IMR-90 (cell line): ENCODE results near the gene CIAO2B.

Experiments used
- BHLHE40 ChIP-seq: fragments of 150-350 bp; IDR thresholded peaks from 2 replicates; pipeline ENCODE4 v1.6.1; 2016; ENCODE audit warnings: mild to moderate bottlenecking, low read depth, low read length
- MAZ ChIP-seq: IDR thresholded peaks from 2 replicates; pipeline ENCODE4 v1.6.1; 2012; ENCODE audit warnings: low read depth, mild to moderate bottlenecking, low read length, improper control_type of control experiment, moderate library complexity, borderline replicate concordance
- POLR2A ChIP-seq: IDR thresholded peaks from 2 replicates; pipeline ENCODE4 v1.6.1; 2012; ENCODE audit warnings: mild to moderate bottlenecking, low read depth, low read length
- RCOR1 ChIP-seq: IDR thresholded peaks from 2 replicates; pipeline ENCODE4 v1.6.1; 2012; ENCODE audit warnings: mild to moderate bottlenecking, low read length, improper control_type of control experiment; ENCODE audit not compliant: insufficient replicate concordance
- SMC3 ChIP-seq: fragments of 150-350 bp; IDR thresholded peaks from 2 replicates; pipeline ENCODE4 v1.6.1; 2016; ENCODE audit warnings: low read depth, mild to moderate bottlenecking, antibody characterized with exemption, low read length, moderate library complexity
- TF ChIP-seq, protein P1 (sequence below): conservative IDR thresholded peaks from 2 replicates; pipeline ENCODE4 v1.5.1; 2012; ENCODE audit warnings: mild to moderate bottlenecking, low read depth, low read length, improper control_type of control experiment

DNA sequence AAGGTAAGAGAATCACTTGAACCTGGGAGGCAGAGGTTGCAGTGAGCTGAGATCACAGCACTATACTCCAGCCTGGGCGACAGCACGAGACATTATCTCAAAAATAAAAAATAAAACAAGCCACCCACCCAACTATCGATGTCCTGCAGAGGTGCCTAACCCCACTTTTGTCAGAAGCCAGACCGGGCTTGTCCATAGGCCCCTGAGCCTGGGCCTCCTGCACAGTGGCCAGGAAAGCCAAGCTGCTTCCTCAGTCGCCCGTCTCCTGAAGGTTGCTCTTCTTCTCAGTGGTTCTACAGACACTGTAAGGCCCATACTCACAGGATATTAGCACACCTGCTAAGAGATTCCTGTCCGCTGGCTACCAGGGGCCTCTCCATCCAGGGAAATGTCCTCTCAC is 12.3 kb upstream of the CIAO2B start:
- TF ChIP-seq SMC3 = no peak
- TF ChIP-seq RCOR1 = no peak
- TF ChIP-seq MAZ = no peak
- TF ChIP-seq, protein P1, sequence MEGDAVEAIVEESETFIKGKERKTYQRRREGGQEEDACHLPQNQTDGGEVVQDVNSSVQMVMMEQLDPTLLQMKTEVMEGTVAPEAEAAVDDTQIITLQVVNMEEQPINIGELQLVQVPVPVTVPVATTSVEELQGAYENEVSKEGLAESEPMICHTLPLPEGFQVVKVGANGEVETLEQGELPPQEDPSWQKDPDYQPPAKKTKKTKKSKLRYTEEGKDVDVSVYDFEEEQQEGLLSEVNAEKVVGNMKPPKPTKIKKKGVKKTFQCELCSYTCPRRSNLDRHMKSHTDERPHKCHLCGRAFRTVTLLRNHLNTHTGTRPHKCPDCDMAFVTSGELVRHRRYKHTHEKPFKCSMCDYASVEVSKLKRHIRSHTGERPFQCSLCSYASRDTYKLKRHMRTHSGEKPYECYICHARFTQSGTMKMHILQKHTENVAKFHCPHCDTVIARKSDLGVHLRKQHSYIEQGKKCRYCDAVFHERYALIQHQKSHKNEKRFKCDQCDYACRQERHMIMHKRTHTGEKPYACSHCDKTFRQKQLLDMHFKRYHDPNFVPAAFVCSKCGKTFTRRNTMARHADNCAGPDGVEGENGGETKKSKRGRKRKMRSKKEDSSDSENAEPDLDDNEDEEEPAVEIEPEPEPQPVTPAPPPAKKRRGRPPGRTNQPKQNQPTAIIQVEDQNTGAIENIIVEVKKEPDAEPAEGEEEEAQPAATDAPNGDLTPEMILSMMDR = no peak
- no peak for TF ChIP-seq BHLHE40
- no peak for TF ChIP-seq POLR2A
